Neural progenitor cell (in vitro differentiated cells): ENCODE measurements around the gene PRSS38.

ENCODE experiments used
- CTCF ChIP-seq: fragments of 200-600 bp; sonication (generic); IDR thresholded peaks from 2 replicates; pipeline ENCODE4 v1.5.1; 2017; ENCODE audit warnings: antibody characterized with exemption, mild to moderate bottlenecking
- EZH2 ChIP-seq: fragments of 200-600 bp; sonication (generic); IDR thresholded peaks from 2 replicates; pipeline ENCODE4 v1.6.1; 2017; ENCODE audit warnings: antibody characterized with exemption, mild to moderate bottlenecking, moderate library complexity
- EZH2phosphoT487 ChIP-seq: fragments of 200-600 bp; sonication (generic); IDR thresholded peaks from 2 replicates; pipeline ENCODE4 v1.6.1; 2017; ENCODE audit warnings: antibody characterized with exemption

- TF ChIP-seq CTCF (no peak), EZH2phosphoT487 (no peak), EZH2 (no peak)
These were observed 9.8 kb upstream of the PRSS38 start for GRCh38 chr1:227805606-227806197.
